HepG2 (cell line): ENCODE data around the gene SEPTIN10. TPM values are rescaled to one million over a fixed set of nuclear protein-coding genes. Genes with fewer than 3 reads are reported as not detected.

Experiments used
- ATAC-seq: fragments of 200-7000 bp; cut with Tn5 transposase; 3 replicates; pipeline ENCODE4 v1.9.1; 2020; ENCODE audit warnings: mild to moderate bottlenecking, moderate library complexity
- BruUV-seq: library from RNA; stranded (reverse); fragments of 400-500 nt; replicated peaks from 2 replicates; lab custom pipeline; 2021; lab: Mats Ljungman, UMichigan
- CTCF ChIA-PET: fragments of 300-600 bp; formaldehyde crosslinking; extraction: SDS; loops from one replicate; lab custom pipeline; 2021; ENCODE audit warnings: low total read pairs, inconsistent platforms, low intra/inter-chr PET ratio; lab: Yijun Ruan, JAX
- POLR2A ChIA-PET: fragments of 350-600 bp; sonication (Branson Sonifier 250); formaldehyde crosslinking; loops from one replicate; lab custom pipeline; 2020; ENCODE audit warnings: antibody characterized with exemption, inconsistent platforms; lab: Yijun Ruan, JAX
- DNase-seq: peaks from one replicate; pipeline ENCODE4 v3.0.0-alpha.2; 2015; ENCODE audit warnings: low spot score
- FAIRE-seq: peaks from 3 replicates; lab custom pipeline; 2011; peaks lifted over from hg19 to GRCh38; lab: Jason Lieb, UNC
- H2AFZ ChIP-seq: one replicate; pipeline ENCODE4 v1.6.1; 2011; ENCODE audit warnings: low read length, inconsistent platforms
- H3K27ac ChIP-seq: fragments of 300-600 bp; 3 replicates; pipeline ENCODE4 v1.8.0; 2011; ENCODE audit warnings: mixed run types, mild to moderate bottlenecking, mixed read lengths, low read length, inconsistent platforms; ENCODE audit not compliant: insufficient read depth; ENCODE audit errors: extremely low read length
- H3K27me3 ChIP-seq, 2 experiments: fragments of 200-600 bp in 1 of 2; 2 replicates in 1 of 2; 3 replicates in 1 of 2; pipeline versions ENCODE4 v1.6.0 to v1.8.0; 2011; ENCODE audit warnings: low read length in 2 of 2, mild to moderate bottlenecking in 2 of 2, moderate library complexity in 2 of 2, inconsistent platforms in 1 of 2; ENCODE audit not compliant: insufficient read depth in 2 of 2, control insufficient read depth in 1 of 2
- H3K36me3 ChIP-seq, 2 experiments: fragments of 200-600 bp in 1 of 2; replicated peaks in 1 of 2; 2 replicates in 1 of 2; 3 replicates in 1 of 2; pipeline versions ENCODE4 v1.5.1 to v1.8.0; 2011; ENCODE audit warnings: low read length in 2 of 2, inconsistent platforms in 1 of 2; ENCODE audit not compliant: insufficient read depth in 2 of 2, control insufficient read depth in 1 of 2
- H3K4me1 ChIP-seq: 2 replicates; pipeline ENCODE4 v1.5.1; 2012; ENCODE audit warnings: low read length, inconsistent platforms; ENCODE audit not compliant: insufficient read depth
- H3K4me2 ChIP-seq: 2 replicates; pipeline ENCODE4 v1.6.0; 2011; ENCODE audit warnings: low read depth, low read length, inconsistent platforms
- H3K4me3 ChIP-seq, 3 experiments: fragments of 200-600 bp in 1 of 3; sonication (generic), shearing (Covaris generic) in 1 of 3; replicated peaks in 1 of 3; 2 replicates each; pipeline ENCODE4 v1.5.1; 2011 to 2016; ENCODE audit warnings: low read length in 3 of 3, inconsistent platforms in 2 of 3, low read depth in 2 of 3, mild to moderate bottlenecking in 2 of 3, control low read depth in 1 of 3, mixed read lengths in 1 of 3; ENCODE audit not compliant: insufficient read depth in 1 of 3
- H3K79me2 ChIP-seq: one replicate; pipeline ENCODE4 v1.6.1; 2011; ENCODE audit warnings: low read length, inconsistent platforms; ENCODE audit not compliant: insufficient read depth
- H3K9ac ChIP-seq: 2 replicates; pipeline ENCODE4 v1.6.0; 2011; ENCODE audit warnings: mild to moderate bottlenecking, low read depth, low read length, inconsistent platforms; ENCODE audit not compliant: insufficient read depth
- H3K9me3 ChIP-seq: 2 replicates; pipeline ENCODE4 v1.5.1; 2012; ENCODE audit warnings: mild to moderate bottlenecking, low read length
- H4K20me1 ChIP-seq: 2 replicates; pipeline ENCODE4 v1.6.0; 2011; ENCODE audit warnings: inconsistent platforms, mild to moderate bottlenecking, low read length, moderate library complexity; ENCODE audit not compliant: insufficient read depth
- ATF4 ChIP-seq, 2 experiments: fragments of 450-650 bp in 1 of 2; sonication (generic) in 1 of 2; formaldehyde crosslinking; IDR thresholded peaks; 2 replicates each; pipeline versions ENCODE4 v1.5.0 to v1.8.0; 2020 to 2022; ENCODE audit warnings: mild to moderate bottlenecking in 1 of 2, missing genetic modification reagents in 1 of 2
- EZH2 ChIP-seq: conservative IDR thresholded peaks from 2 replicates; pipeline ENCODE4 v1.6.1; 2012; ENCODE audit warnings: mild to moderate bottlenecking, low read depth, low read length, moderate library complexity
- NR2F1 ChIP-seq, 2 experiments: fragments of 450-650 bp in 1 of 2; formaldehyde crosslinking in 1 of 2; IDR thresholded peaks; 2 replicates each; pipeline versions ENCODE4 v1.5.0 to v1.6.1; 2016 to 2020; ENCODE audit warnings: mild to moderate bottlenecking in 1 of 2, missing compliant biosample characterization in 1 of 2, missing genetic modification reagents in 1 of 2, moderate library complexity in 1 of 2
- NR2F2 ChIP-seq: IDR thresholded peaks from 2 replicates; pipeline ENCODE4 v1.6.1; 2012; ENCODE audit warnings: low read depth, inconsistent platforms, borderline replicate concordance
- NR2F6 ChIP-seq, 2 experiments: IDR thresholded peaks; 2 replicates each; pipeline ENCODE4 v1.6.1; 2016; ENCODE audit warnings: antibody characterized with exemption in 1 of 2, mild to moderate bottlenecking in 1 of 2
- PLRG1 ChIP-seq: fragments of 450-650 bp; conservative IDR thresholded peaks from 2 replicates; pipeline ENCODE4 v1.6.1; 2016
- SALL1 ChIP-seq: sonication (generic); formaldehyde crosslinking; IDR thresholded peaks from 2 replicates; pipeline ENCODE4 v1.8.0; 2022; ENCODE audit warnings: mild to moderate bottlenecking, missing genetic modification reagents
- UBTF ChIP-seq: sonication (generic); formaldehyde crosslinking; IDR thresholded peaks from 2 replicates; pipeline ENCODE4 v1.4.0; 2020; ENCODE audit warnings: mild to moderate bottlenecking, missing genetic modification reagents
- ZEB1 ChIP-seq: IDR thresholded peaks from 2 replicates; pipeline ENCODE4 v1.6.1; 2012; ENCODE audit warnings: mild to moderate bottlenecking, low read depth, inconsistent platforms; ENCODE audit not compliant: insufficient replicate concordance
- ZNF160 ChIP-seq: sonication (generic); formaldehyde crosslinking; IDR thresholded peaks from 2 replicates; pipeline ENCODE4 v1.8.0; 2022; ENCODE audit warnings: mild to moderate bottlenecking, inconsistent platforms, missing genetic modification reagents
- ZNF225 ChIP-seq: sonication (generic); formaldehyde crosslinking; IDR thresholded peaks from 2 replicates; pipeline ENCODE4 v1.4.0; 2020; ENCODE audit warnings: mild to moderate bottlenecking, missing genetic modification reagents
- ZNF253 ChIP-seq: sonication (generic); formaldehyde crosslinking; IDR thresholded peaks from 2 replicates; pipeline ENCODE4 v1.8.0; 2022; ENCODE audit warnings: mild to moderate bottlenecking, missing genetic modification reagents, borderline replicate concordance
- ZNF292 ChIP-seq: sonication (generic); formaldehyde crosslinking; IDR thresholded peaks from 2 replicates; pipeline ENCODE4 v1.8.1; 2022; ENCODE audit warnings: mild to moderate bottlenecking, low read depth, missing genetic modification reagents, borderline replicate concordance
- ZNF547 ChIP-seq: sonication (generic); formaldehyde crosslinking; IDR thresholded peaks from 2 replicates; pipeline ENCODE4 v1.5.1; 2020; ENCODE audit warnings: mild to moderate bottlenecking, missing genetic modification reagents
- ZNF792 ChIP-seq: IDR thresholded peaks from 2 replicates; pipeline ENCODE4 v1.6.1; 2016
- WGBS: methylation state at CpG from one replicate; pipeline ENCODE4 v1.1.6; 2017; ENCODE audit warnings: low lambda C conversion rate; 5-methylcytosine and 5-hydroxymethylcytosine counted together
- in situ Hi-C: cut with HindIII; loops from 2 replicates; pipeline ENCODE4 v1.10.0; 2017; ENCODE audit warnings: low pct_unique_long_range_greater_than_20kb; ENCODE audit not compliant: extremely low pct_ligation_motif_present
- intact Hi-C: fragments of 100-400 bp; cut with micrococcal nuclease; formaldehyde crosslinking; loops from one replicate; pipeline ENCODE4 v1.10.0; 2022; ENCODE audit not compliant: unreplicated experiment
- polyA plus RNA-seq, 8 experiments: library from polyadenylated mRNA; depleted of rRNA in 3 of 8; stranded (reverse) in 7 of 8; unstranded in 1 of 8; fragments of >200 nt; fragmentation: Illumina TruSeq in 4 of 8; extraction: Trizol in 4 of 8; gene quantifications; 2 replicates each; pipeline versions ENCODE4 v1.2.1 to v1.2.3, GENCODE V29; 2011 to 2016; ENCODE audit warnings: low read depth in 4 of 8, missing spikeins in 1 of 8, mixed read lengths in 1 of 8; ENCODE audit not compliant: insufficient read depth in 1 of 8
- total RNA-seq, 5 experiments: library from RNA; depleted of rRNA; stranded (reverse); fragments of >200 nt; fragmentation: Illumina TruSeq; extraction: Trizol; gene quantifications; 2 replicates each; pipeline ENCODE4 v1.2.3, GENCODE V29; 2016; ENCODE audit warnings: low read depth in 1 of 5

SEPTIN10 gene
- total and polyA plus RNA-seq, 2 of the 13 experiments (the other 11 are each of a cell fraction or from before 2014, with no cell fraction given): 45.8 to 67.5 TPM

GRCh38 chr2:109527846-109528705, 85.7 kb downstream of the SEPTIN10 start (continued):
- TF ChIP-seq UBTF (CRISPR knock-in tag): no peak
- TF ChIP-seq EZH2: no peak
- no peak for TF ChIP-seq ZNF547
- peak; percentile 75 for TF ChIP-seq NR2F6 (IDR thresholded peaks at IDR 0.05)
- TF ChIP-seq NR2F6 (CRISPR knock-in tag; IDR thresholded peaks at IDR 0.05): peak; percentile 85
- TF ChIP-seq ZNF253 (CRISPR knock-in tag): no peak
- peak; percentile 81 to 90 for TF ChIP-seq NR2F1 (CRISPR knock-in tag; IDR thresholded peaks at IDR 0.05)
- TF ChIP-seq ZNF160 (CRISPR knock-in tag): no peak
- 0 out of 2 replicates have a peak, but pooled peaks have one; percentile 19 for TF ChIP-seq NR2F2
- TF ChIP-seq, all 625 proteins: peak for 10

- Histone ChIP-seq H3K27me3 (peaks cover 10 to 43% of the 10 kb centered on the region in 2 experiments; a peak in 4 of 5 replicates), H3K36me3 (no peaks in the 10 kb centered on the region)
- no peak for FAIRE-seq
- no peak for TF ChIP-seq PLRG1
- TF ChIP-seq ZNF225 (CRISPR knock-in tag): no peak
- no peak for TF ChIP-seq ZNF292 (CRISPR knock-in tag)
- TF ChIP-seq ZNF792 (CRISPR knock-in tag): no peak
- no peak for TF ChIP-seq ATF4 (CRISPR knock-in tag; IDR thresholded peaks at IDR 0.05)
- TF ChIP-seq SALL1 (CRISPR knock-in tag): no peak
- TF ChIP-seq ZEB1: no peak
- TF ChIP-seq, all 625 proteins: peak for 0
- in situ Hi-C loops: no loop called here
- Histone ChIP-seq H2AFZ (no peak overlapping the region), H3K4me3 (no peak overlapping the region), H3K4me1 (peaks cover 31% of the 10 kb centered on the region), H4K20me1 (no peaks in the 10 kb centered on the region), H3K9me3 (no peaks in the 10 kb centered on the region), H3K79me2 (no peaks in the 10 kb centered on the region), H3K4me2 (no peak overlapping the region), H3K9ac (no peak overlapping the region), H3K27ac (no peak overlapping the region)
- intact Hi-C loops: no loop called here
- WGBS: 45% methylated on average over 6 of the region's 6 CpGs
- POLR2A ChIA-PET: no interaction called here
- no TSS peak for BruUV-seq
- CTCF ChIA-PET: no interaction called here
- no peak for ATAC-seq
- DNase-seq: no peak
Measured at GRCh38 chr2:109527079-109527478, 86.7 kb downstream of the SEPTIN10 start.
